ENCODE data around the gene SLAMF7. TPM values are rescaled to one million over a fixed set of nuclear protein-coding genes. Genes with fewer than 3 reads are reported as not detected.
A peak's percentile ranks its signal among the peaks of the same experiment; 100 is the strongest.

SLAMF7 gene
- total and polyA plus RNA-seq, 10 of the 15 experiments (the other 5 are each of a cell fraction or from before 2014, with no cell fraction given): 66.6 to 284 (median 108) TPM

- TF ChIP-seq REST (IDR thresholded peaks at IDR 0.05; ENCODE audit: low read depth, low read length) (no peak), DPF2 (IDR thresholded peaks at IDR 0.05) (0 out of 2 replicates have a peak, but pooled peaks have one; percentile 39)
Measured at GRCh38 chr1:160773093-160773492, 34.0 kb downstream of the SLAMF7 start (continued).

- no peaks in the 10 kb centered on the region for H3K36me3 ChIP-seq (ENCODE audit: control insufficient read depth in 2 of 2, insufficient read depth in 2 of 2, low read length in 1 of 2)
- H4K20me1 ChIP-seq (ENCODE audit: control insufficient read depth, insufficient read depth): no peaks in the 10 kb centered on the region
- no peak overlapping the region for H3K9ac ChIP-seq (ENCODE audit: control insufficient read depth, insufficient read depth, low read length)
- H3K9me3 ChIP-seq (replicated peaks; ENCODE audit: control insufficient read depth, insufficient read depth, low read length): no peaks in the 10 kb centered on the region; the same call in 1 of the 3 replicates
- no TSS peak for BruUV-seq (replicated peaks)
- ATAC-seq: no peak
- peak overlapping the region; percentile 14; the same call in 1 of the 2 replicates for H3K27ac ChIP-seq (ENCODE audit: control insufficient read depth, insufficient read depth)
- peaks cover 39% of the 10 kb centered on the region for H3K4me1 ChIP-seq (ENCODE audit: control insufficient read depth, insufficient read depth, low read length)
- intact Hi-C loops (cut with micrococcal nuclease; ENCODE audit: unreplicated experiment) (no loop called here), in situ Hi-C loops (cut with MboI) (loop anchor here (5.0 kb wide), 2 partner anchors 57 to 177 kb away; partner anchors contain the start of gene ITLN2)
- RAD21 ChIA-PET (ENCODE audit: unreplicated experiment): interaction anchor here (0.7 to 10.8 kb wide), 19 partner anchors 8 to 235 kb away, joined by 3 to 193 read pairs (median 13); partner anchors contain the start of genes CD244, CD48, ITLN2 and LY9
- SMC1A ChIA-PET (ENCODE audit: uncharacterized antibody, unreplicated experiment): interaction anchor here (1.0 to 15.6 kb wide), 24 partner anchors 7 to 324 kb away, joined by 3 to 447 read pairs (median 8); partner anchors contain the start of genes ITLN2, LY9 and SLAMF7
- CTCF ChIA-PET: interaction anchor here (0.7 to 10.9 kb wide), 35 partner anchors 6 to 215 kb away, joined by 3 to 247 read pairs (median 8); partner anchors contain the start of genes CD48, ITLN1, ITLN2 and LY9
- POLR2A ChIA-PET: interaction anchor here (0.8 to 5.9 kb wide), 10 partner anchors 11 to 148 kb away, joined by 3 to 33 read pairs (median 7); partner anchors contain the start of genes CD244 and SLAMF7
- TF ChIP-seq IKZF1 (conservative IDR thresholded peaks at IDR 0.05): 0 out of 2 replicates have a peak, but pooled peaks have one; percentile 16
- no peak for TF ChIP-seq HDAC2 (IDR thresholded peaks at IDR 0.05)
- FAIRE-seq: no peak
- DNase-seq (ENCODE audit: low read depth, low spot score): no peak
- H2AFZ ChIP-seq (ENCODE audit: control insufficient read depth, low read depth, low read length): no peak overlapping the region; the same call in 1 of the 2 replicates
- H3K4me2 ChIP-seq (ENCODE audit: control insufficient read depth, insufficient read depth): 0 out of 2 replicates have a peak overlapping the region, but pooled peaks have one; percentile 5
- no peaks in the 10 kb centered on the region; the same call in 1 of the 2 replicates for H3K79me2 ChIP-seq (ENCODE audit: control insufficient read depth, insufficient read depth, low read length)
- H3K4me3 ChIP-seq: no peak overlapping the region
- no peaks in the 10 kb centered on the region for H3K27me3 ChIP-seq (replicated peaks in 1 of 2; ENCODE audit: control insufficient read depth in 2 of 2, insufficient read depth in 2 of 2, low read length in 1 of 2)
- 50% methylated on average over 2 of the region's 2 CpGs for WGBS (ENCODE audit: insufficient coverage, insufficient replicate concordance, low lambda C conversion rate, missing lambda C conversion rate)
Measured at GRCh38 chr1:160774886-160775719, 36.1 kb downstream of the SLAMF7 start.

All from GM12878 (cell line).